ENCODE data around the gene OVCA2.

The OVCA2 gene

DNA sequence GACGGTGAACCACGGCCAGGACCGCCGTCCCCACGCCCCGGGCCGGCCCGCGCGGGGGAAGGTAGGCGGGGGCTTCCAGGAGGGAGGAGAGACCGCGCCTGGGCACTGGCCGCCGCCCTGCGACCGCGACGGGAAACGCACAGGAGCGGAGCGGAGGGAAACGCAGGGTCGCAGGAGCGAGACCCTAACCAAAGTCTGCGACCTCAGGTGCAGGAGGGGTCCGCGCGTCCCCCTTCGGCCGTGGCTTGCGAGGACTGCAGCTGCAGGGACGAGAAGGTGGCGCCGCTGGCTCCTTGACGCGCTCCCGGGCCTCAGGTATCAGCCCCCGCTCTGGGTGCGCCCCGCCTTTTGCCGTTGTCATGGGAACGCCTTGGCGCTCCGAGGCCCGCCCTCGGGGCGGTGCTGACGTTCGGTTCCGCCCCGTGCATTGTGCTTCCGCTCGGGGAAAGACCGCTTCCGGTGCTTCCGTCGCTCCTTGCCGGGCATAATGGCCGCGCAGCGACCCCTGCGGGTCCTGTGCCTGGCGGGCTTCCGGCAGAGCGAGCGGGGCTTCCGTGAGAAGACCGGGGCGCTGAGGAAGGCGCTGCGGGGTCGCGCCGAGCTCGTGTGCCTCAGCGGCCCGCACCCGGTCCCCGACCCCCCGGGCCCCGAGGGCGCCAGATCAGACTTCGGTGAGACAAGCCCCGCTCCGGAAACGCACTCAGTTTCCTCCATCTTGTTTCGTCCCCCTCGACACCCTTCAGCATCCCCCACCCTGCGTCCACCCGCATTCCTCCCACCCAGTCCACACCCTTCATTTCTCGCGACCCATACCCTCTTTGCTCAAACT is at the start of gene OVCA2:
Gene OVCA2 (plus strand): TSS at position 462 of the 829 bp plus-strand sequence. CDS start 26 bp downstream, at position 488.
- peak; percentile 42 for TF ChIP-seq POLR2A (IDR thresholded peaks at IDR 0.05; ENCODE audit: low read depth, low read length)
- DNase-seq (ENCODE audit: insufficient read length, low spot score) (peak; percentile 87), FAIRE-seq (no peak)

DNA sequence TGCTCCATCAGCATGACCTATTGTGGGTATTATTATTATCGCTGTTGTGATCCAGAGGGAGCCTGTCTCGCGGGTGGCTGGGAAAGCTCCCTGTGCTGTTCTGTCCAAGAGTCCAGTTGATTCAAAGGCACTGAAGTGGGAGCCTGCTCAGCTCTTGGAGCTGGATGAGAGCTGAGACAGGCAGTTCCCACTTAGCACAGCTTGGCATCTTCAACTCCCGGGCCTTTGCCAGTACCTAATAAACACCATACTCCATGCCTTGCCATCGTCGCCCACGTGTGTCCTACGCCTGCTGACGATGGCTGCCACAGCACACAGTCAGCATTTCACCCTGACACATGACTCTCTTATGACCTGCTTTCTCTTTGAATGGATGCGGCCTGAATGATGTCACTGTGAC is 49.3 kb upstream of the OVCA2 start:
- FAIRE-seq: no peak

DNA sequence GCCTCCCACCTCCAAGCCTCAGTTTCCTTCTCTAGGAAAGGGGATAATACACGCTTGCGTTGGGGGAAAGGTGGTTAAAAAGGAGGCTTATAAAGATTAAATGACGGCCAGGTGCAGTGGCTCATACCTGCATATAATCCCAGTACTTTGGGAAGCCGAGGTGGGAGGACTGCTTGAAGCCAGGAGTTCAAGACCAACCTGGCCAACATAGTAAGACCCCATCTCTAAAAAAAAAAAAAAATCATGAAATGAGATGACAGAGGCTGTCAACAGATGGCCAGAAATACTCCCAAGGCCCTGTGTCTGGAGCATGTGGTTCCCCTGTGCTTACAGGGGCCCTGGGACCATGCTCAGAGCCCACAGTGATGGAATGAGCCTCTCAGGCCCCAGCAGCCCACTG is 47.1 kb upstream of the OVCA2 start:
- DNase-seq (ENCODE audit: insufficient read length, low spot score) (no peak), FAIRE-seq (no peak)
- no peak for TF ChIP-seq POLR2A (IDR thresholded peaks at IDR 0.05; ENCODE audit: low read depth, low read length)

More for the DNA sequence above, 49.3 kb upstream of the OVCA2 start:
- no peak for TF ChIP-seq POLR2A (IDR thresholded peaks at IDR 0.05; ENCODE audit: low read depth, low read length)
- DNase-seq (ENCODE audit: insufficient read length, low spot score): no peak

- no peak for FAIRE-seq
- no peak for TF ChIP-seq POLR2A (IDR thresholded peaks at IDR 0.05; ENCODE audit: low read depth, low read length)
- no peak for DNase-seq (ENCODE audit: insufficient read length, low spot score)
Observed at GRCh38 chr17:1995321-1995892, 46.4 kb upstream of the OVCA2 start.

GRCh38 chr17:1995907-1996799 is 45.7 kb upstream of the OVCA2 start:
- FAIRE-seq (no peak), DNase-seq (ENCODE audit: insufficient read length, low spot score) (no peak)
- TF ChIP-seq POLR2A (IDR thresholded peaks at IDR 0.05; ENCODE audit: low read depth, low read length): no peak

GRCh38 chr17:1996800-1997288 is 45.0 kb upstream of the OVCA2 start:
- DNase-seq (ENCODE audit: insufficient read length, low spot score): no peak
- TF ChIP-seq POLR2A (IDR thresholded peaks at IDR 0.05; ENCODE audit: low read depth, low read length): no peak
- no peak for FAIRE-seq

DNA sequence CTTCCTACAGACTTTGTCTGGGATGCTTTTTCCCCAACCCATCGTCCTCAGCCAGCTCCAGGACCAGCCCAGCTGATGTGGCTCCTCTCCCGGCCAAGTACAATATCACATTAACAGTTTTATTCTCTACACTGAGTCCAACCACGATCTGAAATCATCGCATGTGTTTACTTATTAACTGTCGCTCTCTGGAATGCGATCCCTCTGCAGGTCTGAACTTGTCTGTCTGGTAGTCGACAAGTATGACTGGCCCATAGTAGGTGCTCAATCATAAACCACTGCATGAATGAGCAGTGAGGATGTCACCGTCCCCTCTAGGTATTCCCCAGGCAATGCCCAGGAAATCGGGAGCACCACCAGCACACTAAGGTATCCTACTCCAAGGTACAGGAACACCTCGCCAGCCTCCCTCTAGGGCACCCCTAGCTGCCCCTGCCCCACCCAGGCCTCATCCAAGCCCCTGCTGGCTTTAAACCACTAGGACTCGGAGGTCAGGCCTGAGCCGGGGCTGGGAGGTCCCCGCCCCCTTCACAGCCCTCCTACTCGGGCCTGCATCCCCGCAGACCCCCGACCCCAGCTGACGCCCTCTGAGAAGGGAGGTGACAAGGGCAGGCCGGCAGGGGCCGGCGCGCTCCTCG is 44.4 kb upstream of the OVCA2 start:
- DNase-seq (ENCODE audit: insufficient read length, low spot score): no peak
- FAIRE-seq: no peak
- no peak for TF ChIP-seq POLR2A (IDR thresholded peaks at IDR 0.05; ENCODE audit: low read depth, low read length)

DNA sequence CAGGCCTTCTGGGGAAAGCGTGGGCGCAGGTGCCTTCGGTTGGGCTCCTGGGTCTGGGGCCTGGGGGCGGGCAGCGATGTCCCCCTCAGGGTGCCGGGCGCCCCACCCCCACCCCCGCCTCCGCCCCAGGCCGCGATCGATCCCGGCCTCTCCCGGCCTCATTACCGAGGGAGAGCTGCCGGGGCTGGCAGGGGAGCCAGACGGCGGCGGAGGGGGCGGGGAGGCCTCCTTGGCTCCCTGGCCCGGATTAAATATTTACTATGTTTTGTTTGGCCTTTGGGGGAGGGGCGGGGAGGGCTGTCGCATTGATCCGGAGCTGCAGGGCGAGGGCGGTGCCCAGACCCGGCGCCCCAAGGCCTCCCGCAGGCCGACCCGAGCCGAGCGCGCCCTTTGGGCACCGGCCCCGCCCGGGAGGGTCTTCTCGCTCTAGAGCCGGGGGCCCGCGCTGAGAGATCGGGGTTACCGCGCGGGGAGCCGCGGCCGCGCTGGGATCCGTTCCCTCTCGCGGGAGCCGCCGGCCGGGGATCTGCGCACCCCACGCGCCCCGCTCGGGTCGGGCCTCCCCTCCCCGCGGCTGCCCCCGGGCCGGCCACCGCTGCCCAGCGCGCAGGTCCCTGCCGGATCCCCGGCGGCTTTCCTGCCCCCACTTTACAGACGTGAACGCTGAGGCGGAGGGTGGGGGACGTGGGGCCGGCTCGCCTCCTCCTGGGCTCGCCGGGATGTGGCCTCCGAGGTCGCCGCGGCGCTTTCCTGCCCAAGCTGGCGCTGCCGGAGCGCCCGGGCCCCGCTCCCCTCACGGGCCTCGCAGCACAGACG is 43.7 kb upstream of the OVCA2 start:
- no peak for TF ChIP-seq POLR2A (IDR thresholded peaks at IDR 0.05; ENCODE audit: low read depth, low read length)
- FAIRE-seq (no peak), DNase-seq (ENCODE audit: insufficient read length, low spot score) (no peak)

DNA sequence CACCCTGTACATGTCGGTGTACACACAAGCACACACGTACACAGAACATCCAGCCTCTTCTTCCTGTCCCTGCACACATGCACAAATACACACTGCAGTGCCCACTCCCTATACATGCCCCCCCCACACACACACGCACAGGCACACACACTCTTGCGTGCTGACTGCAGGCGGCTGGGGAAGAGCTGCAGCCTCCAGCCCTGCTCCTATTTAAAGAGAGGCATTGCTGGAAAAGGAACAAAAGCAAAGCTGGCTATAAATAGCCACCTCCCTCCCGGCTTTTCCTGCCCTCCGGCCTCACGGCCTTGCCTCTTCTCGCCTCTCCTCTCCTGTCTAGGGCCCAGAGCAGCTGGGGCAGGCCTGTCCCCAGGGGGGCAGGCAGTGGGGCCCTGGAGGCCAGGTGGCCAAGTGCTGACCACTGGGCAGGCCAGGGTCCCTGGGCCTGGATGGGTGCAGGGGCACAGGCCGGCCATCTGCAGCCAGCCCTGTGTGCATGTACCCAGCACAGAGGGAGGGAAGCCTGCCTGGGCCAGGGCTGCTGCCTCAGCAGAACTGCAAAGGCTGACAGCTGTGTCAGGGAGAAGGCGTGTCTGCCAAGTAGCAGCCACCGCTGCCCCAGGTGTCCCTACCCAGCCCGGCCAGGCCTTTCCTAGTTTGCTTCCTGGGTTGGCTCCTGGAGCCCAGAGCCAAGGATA is 42.1 kb upstream of the OVCA2 start:
- DNase-seq (ENCODE audit: insufficient read length, low spot score): no peak
- no peak for TF ChIP-seq POLR2A (IDR thresholded peaks at IDR 0.05; ENCODE audit: low read depth, low read length)
- FAIRE-seq: no peak

DNA sequence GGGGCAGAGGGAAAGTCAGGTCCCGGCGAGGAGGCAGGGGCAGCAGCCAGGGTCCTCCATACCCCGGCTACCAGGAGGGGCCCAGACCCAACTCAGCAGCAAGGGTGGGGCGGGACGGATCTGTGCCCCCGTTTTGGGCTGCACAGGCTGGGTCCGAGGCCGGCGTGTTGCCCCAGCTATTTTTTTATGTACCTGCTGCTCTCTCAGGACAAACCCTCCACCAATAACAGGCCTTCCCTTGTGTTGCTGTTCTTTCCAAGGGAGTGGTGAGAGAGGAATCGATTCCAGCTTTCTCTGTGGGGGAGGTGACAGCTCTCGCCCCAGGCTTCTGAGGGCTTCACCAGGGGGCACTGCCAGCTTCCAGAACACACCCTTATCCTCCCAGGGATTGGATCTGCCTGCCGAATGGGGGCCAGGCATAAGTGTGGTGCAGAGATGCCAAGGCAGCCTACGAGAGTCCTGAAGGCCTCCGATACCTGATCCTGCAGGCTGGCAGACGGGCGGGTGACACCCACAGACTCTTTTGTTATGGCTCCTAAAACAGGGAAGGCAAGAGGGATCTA is 39.0 kb upstream of the OVCA2 start:
- DNase-seq (ENCODE audit: insufficient read length, low spot score): no peak
- FAIRE-seq: no peak
- no peak for TF ChIP-seq POLR2A (IDR thresholded peaks at IDR 0.05; ENCODE audit: low read depth, low read length)

DNA sequence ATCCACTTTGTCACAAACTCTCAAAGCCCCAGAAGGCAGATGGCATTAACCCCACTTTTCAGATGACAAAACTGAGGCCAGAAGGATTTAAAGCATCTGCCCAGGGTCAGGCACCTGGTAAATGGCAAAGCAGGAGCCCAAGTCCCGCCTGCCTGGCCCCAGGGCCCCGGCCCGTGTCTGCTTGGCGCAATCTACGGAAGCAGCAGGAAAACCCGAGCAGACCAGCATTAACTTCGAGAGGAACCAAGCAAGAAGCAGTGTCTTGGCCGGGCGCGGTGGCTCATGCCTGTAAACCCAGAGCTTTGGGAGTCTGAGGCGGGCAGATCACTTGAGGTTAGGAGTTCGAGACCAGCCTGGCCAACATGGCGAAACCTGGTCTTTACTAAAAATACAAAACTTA is 38.3 kb upstream of the OVCA2 start:
- TF ChIP-seq POLR2A (IDR thresholded peaks at IDR 0.05; ENCODE audit: low read depth, low read length): no peak
- DNase-seq (ENCODE audit: insufficient read length, low spot score) (no peak), FAIRE-seq (no peak)

GRCh38 chr17:2004435-2004952 is 37.3 kb upstream of the OVCA2 start:
- TF ChIP-seq POLR2A (IDR thresholded peaks at IDR 0.05; ENCODE audit: low read depth, low read length): no peak
- no peak for FAIRE-seq
- no peak for DNase-seq (ENCODE audit: insufficient read length, low spot score)
